Peyer's patch (tissue), 4 donors: ENCODE results near the gene CNTNAP2. TPM values are rescaled to one million over a fixed set of nuclear protein-coding genes. Genes with fewer than 3 reads are reported as not detected.

Experiments used
- DNase-seq, 3 donors: peaks; one replicate each; pipeline ENCODE4 v3.0.0-alpha.2; 2017 to 2019
- H3K27ac ChIP-seq, 4 donors: fragments of 200-600 bp; sonication (generic); one replicate each; pipeline ENCODE4 v1.5.1; 2016 to 2019
- H3K27me3 ChIP-seq, 2 donors: fragments of 200-600 bp; sonication (generic); one replicate each; pipeline ENCODE4 v1.5.1; 2019
- H3K36me3 ChIP-seq, 3 donors: fragments of 200-600 bp; sonication (generic); one replicate each; pipeline ENCODE4 v1.5.1; 2016 to 2019
- H3K4me1 ChIP-seq, 4 donors: fragments of 200-600 bp; sonication (generic); one replicate each; pipeline ENCODE4 v1.5.1; 2016 to 2019
- H3K4me3 ChIP-seq, 4 donors: fragments of 200-600 bp; sonication (generic); 1 replicate in 3 of 4; 2 replicates in 1 of 4; pipeline ENCODE4 v1.5.1; 2016 to 2019; ENCODE audit warnings: mild to moderate bottlenecking in 1 of 4
- H3K9me3 ChIP-seq, 4 donors: fragments of 200-600 bp; sonication (generic); one replicate each; pipeline ENCODE4 v1.5.1; 2016 to 2019; ENCODE audit warnings: mild to moderate bottlenecking in 1 of 4
- POLR2A ChIP-seq, 2 donors: fragments of 450-650 bp; IDR thresholded peaks; one replicate each; pipeline ENCODE4 v1.5.1; 2017; ENCODE audit warnings: antibody characterized with exemption in 2 of 2, mild to moderate bottlenecking in 2 of 2, moderate library complexity in 2 of 2
- total RNA-seq, 4 donors: library from RNA; depleted of rRNA; stranded (reverse); fragments of >200 nt; gene quantifications; one replicate each; pipeline ENCODE4 v1.1.0, GENCODE V29; 2016
- TF ChIP-seq, protein P1 (sequence below), 6 experiments: fragments of 450-650 bp in 4 of 6; fragments of 200-600 bp in 2 of 6; sonication (generic) in 1 of 6; IDR thresholded peaks; one replicate each; pipeline ENCODE4 v1.5.1; 2017 to 2019; ENCODE audit warnings: antibody characterized with exemption in 6 of 6, mild to moderate bottlenecking in 3 of 6, moderate library complexity in 1 of 6

Gene CNTNAP2
- total RNA-seq, 4 donors from 2014 or later: 1.5 to 4.9 (median 3.6) TPM

DNA sequence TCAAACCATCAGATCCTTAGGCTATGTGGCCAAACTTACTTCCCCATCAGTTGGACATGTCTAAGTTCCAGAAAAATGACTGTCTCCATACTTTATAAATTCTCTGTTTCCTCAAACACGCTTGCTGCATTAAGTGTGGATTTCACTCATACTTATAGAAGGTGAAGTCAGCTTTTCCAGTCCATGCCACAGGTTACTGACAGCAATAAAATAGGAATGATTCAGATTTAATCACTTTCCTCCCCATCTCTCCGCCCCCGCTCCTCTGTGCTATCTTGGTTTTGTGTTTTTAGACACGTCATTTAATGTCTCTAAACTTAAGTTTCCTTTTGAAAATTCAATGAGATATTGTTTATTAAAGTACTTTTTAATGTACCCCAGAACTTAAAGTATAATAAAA, 1376.0 kb downstream of the CNTNAP2 start:
- Histone ChIP-seq H3K27me3 (no peaks in the 10 kb centered on the region), H3K9me3 (no peaks in the 10 kb centered on the region), H3K4me1 (no peaks in the 10 kb centered on the region), H3K27ac (no peak overlapping the region), H3K4me3 (no peak overlapping the region), H3K36me3 (no peaks in the 10 kb centered on the region)
- TF ChIP-seq, protein P1, sequence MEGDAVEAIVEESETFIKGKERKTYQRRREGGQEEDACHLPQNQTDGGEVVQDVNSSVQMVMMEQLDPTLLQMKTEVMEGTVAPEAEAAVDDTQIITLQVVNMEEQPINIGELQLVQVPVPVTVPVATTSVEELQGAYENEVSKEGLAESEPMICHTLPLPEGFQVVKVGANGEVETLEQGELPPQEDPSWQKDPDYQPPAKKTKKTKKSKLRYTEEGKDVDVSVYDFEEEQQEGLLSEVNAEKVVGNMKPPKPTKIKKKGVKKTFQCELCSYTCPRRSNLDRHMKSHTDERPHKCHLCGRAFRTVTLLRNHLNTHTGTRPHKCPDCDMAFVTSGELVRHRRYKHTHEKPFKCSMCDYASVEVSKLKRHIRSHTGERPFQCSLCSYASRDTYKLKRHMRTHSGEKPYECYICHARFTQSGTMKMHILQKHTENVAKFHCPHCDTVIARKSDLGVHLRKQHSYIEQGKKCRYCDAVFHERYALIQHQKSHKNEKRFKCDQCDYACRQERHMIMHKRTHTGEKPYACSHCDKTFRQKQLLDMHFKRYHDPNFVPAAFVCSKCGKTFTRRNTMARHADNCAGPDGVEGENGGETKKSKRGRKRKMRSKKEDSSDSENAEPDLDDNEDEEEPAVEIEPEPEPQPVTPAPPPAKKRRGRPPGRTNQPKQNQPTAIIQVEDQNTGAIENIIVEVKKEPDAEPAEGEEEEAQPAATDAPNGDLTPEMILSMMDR (IDR thresholded peaks at IDR 0.05): no peak
- no peak for TF ChIP-seq POLR2A (IDR thresholded peaks at IDR 0.05)
- no peak for DNase-seq

DNA sequence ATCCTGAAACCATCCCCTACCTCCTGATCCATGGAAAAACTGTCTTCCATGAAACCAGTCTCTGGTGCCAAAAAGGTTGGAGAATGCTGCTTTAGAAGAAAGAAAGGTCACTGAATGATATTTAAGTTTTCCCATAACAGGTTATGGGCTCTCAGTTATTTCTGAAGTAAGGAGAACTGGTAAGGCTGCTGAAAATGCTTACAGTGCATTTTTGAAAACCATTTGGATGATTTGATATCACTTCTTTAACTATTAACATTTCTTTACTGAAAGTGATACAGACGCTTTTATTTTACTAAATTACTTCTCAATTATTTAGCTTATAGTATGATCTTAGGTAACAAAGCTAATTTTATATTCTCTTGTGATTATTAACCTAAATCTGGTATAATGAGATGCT, 1379.6 kb downstream of the CNTNAP2 start:
- Histone ChIP-seq H3K36me3 (no peaks in the 10 kb centered on the region), H3K27ac (no peak overlapping the region), H3K9me3 (no peaks in the 10 kb centered on the region), H3K4me1 (no peaks in the 10 kb centered on the region), H3K4me3 (no peak overlapping the region), H3K27me3 (no peaks in the 10 kb centered on the region)
- no peak for DNase-seq
- TF ChIP-seq, protein P1 (IDR thresholded peaks at IDR 0.05): no peak
- no peak for TF ChIP-seq POLR2A (IDR thresholded peaks at IDR 0.05)

DNA sequence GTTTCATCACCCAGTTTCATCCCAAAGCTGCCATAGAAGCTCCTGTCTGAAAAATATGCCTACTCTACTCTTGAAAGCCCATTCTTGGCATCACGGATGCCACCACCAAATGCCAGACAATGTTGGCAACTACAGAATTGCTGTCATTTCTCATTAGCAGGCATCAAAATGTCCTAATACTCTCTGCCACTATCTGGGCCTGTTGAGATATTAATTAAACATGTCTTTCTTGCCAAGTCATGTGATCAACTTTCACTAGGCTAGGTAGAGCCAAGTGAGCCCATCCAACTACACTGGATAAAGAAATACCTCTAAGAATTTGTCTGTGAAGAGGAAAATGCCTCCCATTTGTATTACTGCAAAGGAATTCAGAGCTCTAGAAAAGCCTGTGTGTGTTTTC, 1380.6 kb downstream of the CNTNAP2 start:
- no peaks in the 10 kb centered on the region for H3K9me3 ChIP-seq
- DNase-seq: no peak
- H3K4me1 ChIP-seq: no peaks in the 10 kb centered on the region
- H3K4me3 ChIP-seq: no peak overlapping the region
- H3K27ac ChIP-seq: no peak overlapping the region
- H3K36me3 ChIP-seq: no peaks in the 10 kb centered on the region
- no peak for TF ChIP-seq POLR2A (IDR thresholded peaks at IDR 0.05)
- TF ChIP-seq, protein P1 (IDR thresholded peaks at IDR 0.05): no peak
- H3K27me3 ChIP-seq: no peaks in the 10 kb centered on the region

GRCh38 chr7:147498081-147498480, 1381.5 kb downstream of the CNTNAP2 start:
- H3K27me3 ChIP-seq: no peaks in the 10 kb centered on the region
- no peak overlapping the region for H3K4me3 ChIP-seq
- TF ChIP-seq POLR2A (IDR thresholded peaks at IDR 0.05): no peak
- TF ChIP-seq, protein P1 (IDR thresholded peaks at IDR 0.05): no peak
- no peak overlapping the region for H3K27ac ChIP-seq
- no peaks in the 10 kb centered on the region for H3K36me3 ChIP-seq
- H3K4me1 ChIP-seq: no peaks in the 10 kb centered on the region
- H3K9me3 ChIP-seq: no peaks in the 10 kb centered on the region
- DNase-seq: no peak

- no peaks in the 10 kb centered on the region for H3K4me1 ChIP-seq
- TF ChIP-seq, protein P1 (IDR thresholded peaks at IDR 0.05): no peak
- no peak for TF ChIP-seq POLR2A (IDR thresholded peaks at IDR 0.05)
- no peak overlapping the region for H3K27ac ChIP-seq
- no peaks in the 10 kb centered on the region for H3K36me3 ChIP-seq
- H3K27me3 ChIP-seq: no peaks in the 10 kb centered on the region
- H3K4me3 ChIP-seq: no peak overlapping the region
- no peak for DNase-seq
- H3K9me3 ChIP-seq: no peaks in the 10 kb centered on the region
Observed at GRCh38 chr7:147509035-147509501, 1392.5 kb downstream of the CNTNAP2 start.
